ENCODE results near the gene NLGN4X. TPM values are rescaled to one million over a fixed set of nuclear protein-coding genes. Genes with fewer than 3 reads are reported as not detected.

NLGN4X gene
- total RNA-seq, 2 donors from 2014 or later, result 19.2 to 76.9 TPM

DNA sequence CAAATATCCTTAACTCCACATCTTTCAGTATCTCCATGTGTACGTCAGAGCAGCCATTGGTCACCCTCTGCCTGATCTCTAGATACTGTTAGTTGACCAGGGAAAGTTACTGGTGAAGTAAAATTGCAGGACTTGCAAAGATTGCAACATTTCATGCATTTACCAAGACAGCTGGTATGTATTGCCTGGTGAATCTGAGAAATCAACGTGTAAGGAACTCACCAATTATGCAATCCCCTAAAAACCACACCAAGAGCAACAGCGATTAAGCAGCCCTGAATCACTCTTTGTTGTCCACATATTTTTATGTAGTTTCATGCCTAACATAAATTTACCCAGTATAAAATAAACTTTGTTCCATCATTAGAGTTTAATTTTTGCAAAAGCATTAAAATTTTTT is 271.2 kb downstream of the NLGN4X start:
- Mint-ChIP-seq H3K9me3 (no peaks in the 10 kb centered on the region), H3K36me3 (ENCODE audit: low read depth) (no peaks in the 10 kb centered on the region), H3K27ac (no peak overlapping the region), H3K27me3 (ENCODE audit: insufficient read depth) (no peaks in the 10 kb centered on the region), H3K4me3 (no peak overlapping the region), H3K4me1 (peaks cover 13% of the 10 kb centered on the region)
- no peak overlapping the region for H3K9ac ChIP-seq (ENCODE audit: extremely low read depth, low read length, poor library complexity, severe bottlenecking)
- no peak for DNase-seq
- no peaks in the 10 kb centered on the region for H3K36me3 ChIP-seq (ENCODE audit: control insufficient read depth, insufficient read depth, low read length)
- H3K4me1 ChIP-seq (ENCODE audit: control insufficient read depth, insufficient read depth, low read length), result no peaks in the 10 kb centered on the region
- no peak overlapping the region for H3K4me3 ChIP-seq (ENCODE audit: low read length)
- TF ChIP-seq, protein P1, sequence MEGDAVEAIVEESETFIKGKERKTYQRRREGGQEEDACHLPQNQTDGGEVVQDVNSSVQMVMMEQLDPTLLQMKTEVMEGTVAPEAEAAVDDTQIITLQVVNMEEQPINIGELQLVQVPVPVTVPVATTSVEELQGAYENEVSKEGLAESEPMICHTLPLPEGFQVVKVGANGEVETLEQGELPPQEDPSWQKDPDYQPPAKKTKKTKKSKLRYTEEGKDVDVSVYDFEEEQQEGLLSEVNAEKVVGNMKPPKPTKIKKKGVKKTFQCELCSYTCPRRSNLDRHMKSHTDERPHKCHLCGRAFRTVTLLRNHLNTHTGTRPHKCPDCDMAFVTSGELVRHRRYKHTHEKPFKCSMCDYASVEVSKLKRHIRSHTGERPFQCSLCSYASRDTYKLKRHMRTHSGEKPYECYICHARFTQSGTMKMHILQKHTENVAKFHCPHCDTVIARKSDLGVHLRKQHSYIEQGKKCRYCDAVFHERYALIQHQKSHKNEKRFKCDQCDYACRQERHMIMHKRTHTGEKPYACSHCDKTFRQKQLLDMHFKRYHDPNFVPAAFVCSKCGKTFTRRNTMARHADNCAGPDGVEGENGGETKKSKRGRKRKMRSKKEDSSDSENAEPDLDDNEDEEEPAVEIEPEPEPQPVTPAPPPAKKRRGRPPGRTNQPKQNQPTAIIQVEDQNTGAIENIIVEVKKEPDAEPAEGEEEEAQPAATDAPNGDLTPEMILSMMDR (conservative IDR thresholded peaks at IDR 0.05), result no peak
- WGBS, 2 experiments (ENCODE audit: insufficient coverage in 1 of 2, insufficient read length in 1 of 2), result 87% methylated on average over 3 of the region's 3 CpGs; no CpG with 5 or more reads in 1 of the 2 experiments
- H3K9me3 ChIP-seq (ENCODE audit: control insufficient read depth, low read length), result no peaks in the 10 kb centered on the region
- H3K27ac ChIP-seq (ENCODE audit: low read depth, low read length), result no peak overlapping the region
- no peaks in the 10 kb centered on the region for H3K27me3 ChIP-seq (ENCODE audit: control insufficient read depth, insufficient read depth, low read length, poor library complexity, severe bottlenecking)

DNA sequence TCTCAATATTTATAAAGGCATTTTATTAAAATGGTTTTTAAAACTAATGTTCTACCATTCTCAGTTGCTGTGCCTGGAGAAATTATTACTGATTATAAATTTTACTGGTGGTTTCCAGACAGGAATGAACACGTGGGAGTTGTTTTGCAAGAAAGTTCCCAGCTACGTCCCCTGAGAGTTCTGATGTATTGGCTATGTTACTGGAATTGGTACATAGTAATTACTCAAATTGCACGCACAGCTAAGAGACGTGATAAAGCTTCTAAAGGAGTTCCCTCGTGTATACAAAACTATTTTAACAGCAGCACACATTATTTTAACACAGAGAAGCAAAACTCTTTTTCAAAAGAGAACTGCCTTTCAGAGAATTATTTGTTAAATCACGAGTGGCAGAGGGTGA is 292.2 kb downstream of the NLGN4X start:
- Mint-ChIP-seq H3K9me3 (no peaks in the 10 kb centered on the region), H3K4me1 (peaks cover under 1% of the 10 kb centered on the region), H3K4me3 (no peak overlapping the region), H3K27me3 (ENCODE audit: insufficient read depth) (no peaks in the 10 kb centered on the region), H3K36me3 (ENCODE audit: low read depth) (no peaks in the 10 kb centered on the region), H3K27ac (no peak overlapping the region)
- no peak overlapping the region for H3K27ac ChIP-seq (ENCODE audit: low read depth, low read length)
- TF ChIP-seq, protein P1 (conservative IDR thresholded peaks at IDR 0.05), result no peak
- H3K36me3 ChIP-seq (ENCODE audit: control insufficient read depth, insufficient read depth, low read length), result no peaks in the 10 kb centered on the region
- H3K27me3 ChIP-seq (ENCODE audit: control insufficient read depth, insufficient read depth, low read length, poor library complexity, severe bottlenecking), result no peaks in the 10 kb centered on the region
- H3K4me1 ChIP-seq (ENCODE audit: control insufficient read depth, insufficient read depth, low read length), result no peaks in the 10 kb centered on the region
- no peaks in the 10 kb centered on the region for H3K9me3 ChIP-seq (ENCODE audit: control insufficient read depth, low read length)
- H3K4me3 ChIP-seq (ENCODE audit: low read length), result no peak overlapping the region
- DNase-seq, result no peak
- H3K9ac ChIP-seq (ENCODE audit: extremely low read depth, low read length, poor library complexity, severe bottlenecking), result no peak overlapping the region
- 83 to 89% methylated on average over 1 to 6 of the region's 6 CpGs for WGBS, 2 experiments (ENCODE audit: insufficient coverage in 1 of 2, insufficient read length in 1 of 2)

DNA sequence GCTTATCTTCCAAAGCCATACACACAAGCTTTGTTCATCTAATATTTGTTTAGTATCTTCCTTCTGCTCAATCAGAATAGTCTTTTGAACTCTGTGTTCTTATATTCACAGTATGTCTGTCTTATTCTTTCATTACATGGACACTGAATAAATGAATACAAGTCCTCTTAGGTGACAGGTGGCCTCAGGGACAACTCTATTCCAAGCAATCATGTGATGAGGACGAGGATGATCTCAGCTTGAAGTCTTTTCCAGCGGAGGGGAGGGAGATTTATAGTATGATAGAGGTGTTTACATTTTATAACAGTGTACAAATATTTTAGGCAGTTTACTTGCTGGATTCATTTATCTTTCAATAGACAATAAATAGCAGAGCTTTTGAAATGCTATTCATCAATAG is 300.4 kb downstream of the NLGN4X start:
- WGBS, 2 experiments (ENCODE audit: insufficient coverage in 1 of 2, insufficient read length in 1 of 2), result 100% methylated on average over 1 of the region's 2 CpGs; no CpG with 5 or more reads in 1 of the 2 experiments
- TF ChIP-seq, protein P1 (conservative IDR thresholded peaks at IDR 0.05), result no peak
- Histone ChIP-seq H3K36me3 (ENCODE audit: control insufficient read depth, insufficient read depth, low read length) (no peaks in the 10 kb centered on the region), H3K4me1 (ENCODE audit: control insufficient read depth, insufficient read depth, low read length) (no peaks in the 10 kb centered on the region), H3K4me3 (ENCODE audit: low read length) (no peak overlapping the region), H3K9ac (ENCODE audit: extremely low read depth, low read length, poor library complexity, severe bottlenecking) (no peak overlapping the region), H3K27me3 (ENCODE audit: control insufficient read depth, insufficient read depth, low read length, poor library complexity, severe bottlenecking) (no peaks in the 10 kb centered on the region), H3K9me3 (ENCODE audit: control insufficient read depth, low read length) (no peaks in the 10 kb centered on the region), H3K27ac (ENCODE audit: low read depth, low read length) (no peak overlapping the region)
- Mint-ChIP-seq H3K4me1 (no peaks in the 10 kb centered on the region), H3K27me3 (ENCODE audit: insufficient read depth) (no peaks in the 10 kb centered on the region), H3K4me3 (no peak overlapping the region), H3K9me3 (no peaks in the 10 kb centered on the region), H3K27ac (no peak overlapping the region), H3K36me3 (ENCODE audit: low read depth) (peaks cover 4% of the 10 kb centered on the region)
- DNase-seq, result no peak
